ENCODE measurements around the gene NDUFC2. TPM values are rescaled to one million over a fixed set of nuclear protein-coding genes. Genes with fewer than 3 reads are reported as not detected.

NDUFC2 gene
- 10 to 100 TPM; 62.6 to 68.5 TPM for total RNA-seq
- polyA plus RNA-seq (2013, experiment 1 of 2) = 90.6 TPM
- 70.2 TPM for polyA plus RNA-seq (2013, experiment 2 of 2)
- 5.4 to 23.2 (median 11.9) reads per million in 172 experiments for total RNA-seq

DNA sequence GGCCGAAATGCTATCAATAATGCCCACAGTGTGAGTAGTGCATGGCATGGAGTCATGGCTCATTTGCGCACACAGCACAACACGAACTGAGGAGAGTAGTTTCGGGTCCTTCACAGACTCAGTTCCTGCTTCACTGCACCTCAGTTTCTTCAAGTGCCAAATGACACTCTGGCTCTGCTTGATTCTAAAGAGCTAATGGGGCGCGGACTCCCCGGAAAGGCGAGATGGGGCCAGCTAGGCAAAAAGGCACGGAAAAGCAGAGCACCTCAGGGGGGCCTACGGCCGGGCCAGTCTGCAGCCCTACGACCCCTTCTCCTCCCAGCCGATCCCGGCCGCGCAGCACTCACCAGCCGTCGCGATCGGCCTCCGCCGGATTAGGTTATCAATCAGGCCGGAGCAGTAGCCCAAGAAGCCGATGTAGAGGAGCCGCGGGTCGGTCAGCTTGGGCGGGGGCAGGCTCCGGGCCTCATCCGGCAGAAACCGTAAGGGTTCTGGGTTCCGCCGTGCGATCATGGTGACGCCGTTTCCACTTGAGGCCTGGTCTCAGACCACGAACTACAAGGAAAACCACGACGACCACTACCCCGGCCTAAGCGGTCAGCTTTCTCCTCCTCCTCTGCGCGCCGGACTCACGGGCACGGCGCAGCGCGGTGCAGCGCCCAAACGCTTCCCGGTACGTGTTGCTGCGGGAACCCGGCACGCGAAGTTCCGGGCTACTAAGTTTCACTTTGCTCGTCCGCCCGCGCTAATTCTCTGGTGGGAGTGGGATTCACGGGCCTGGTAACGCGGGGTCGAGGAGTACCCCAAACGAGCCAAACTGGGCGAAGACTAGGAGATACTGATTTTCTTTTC lies at the start of gene NDUFC2:
Gene NDUFC2 (minus strand): TSS at position 631 of the 852 bp plus-strand sequence. CDS start 118 bp downstream, at position 513.
- POLR2A ChIA-PET = interaction anchor here (0.5 to 2.6 kb wide), 9 partner anchors 10 to 273 kb away, joined by 3 to 27 read pairs (median 4); partner anchors contain the start of genes ALG8, INTS4, KCTD21 and RSF1
- intact Hi-C loops (cut with DNase I, micrococcal nuclease) = loop anchor here (1.0 to 5.0 kb wide), 5 partner anchors 57 to 493 kb away; partner anchors contain the start of gene NARS2 (in 1 of the 2)
- H3K4me1 Mint-ChIP-seq (ENCODE audit: low read depth) = peaks cover 60% of the 10 kb centered on the region
- peak; percentile 79 for ATAC-seq (ENCODE audit: poor library complexity)
- Histone ChIP-seq H3K36me3 (ENCODE audit: insufficient read depth, low read length) (no peaks in the 10 kb centered on the region), H3K9me3 (ENCODE audit: control insufficient read depth in 1 of 2, insufficient read depth in 1 of 2, low read length in 2 of 2) (no peaks in the 10 kb centered on the region), H3K27me3 (ENCODE audit: control insufficient read depth in 1 of 2, insufficient read depth in 2 of 2, low read length in 2 of 2) (no peaks in the 10 kb centered on the region), H3K27ac (ENCODE audit: low read depth in 1 of 2, low read length in 2 of 2) (peak within 1 kb of the TSS; percentile 57 to 65), H3K4me3 (ENCODE audit: low read length) (peak within 1 kb of the TSS; percentile 88), H3K4me1 (ENCODE audit: insufficient read depth, low read length) (peaks cover 41% of the 10 kb centered on the region)
- DNase-seq = peak; percentile 45 to 82 (median 58)
- no peaks in the 10 kb centered on the region for H3K9me3 Mint-ChIP-seq
- H3K27ac Mint-ChIP-seq = peak within 1 kb of the TSS; percentile 93
- CTCF ChIA-PET = interaction anchor here (1.0 kb wide), 1 partner anchor 85 kb away, joined by 4 read pairs; the partner anchor contains the start of gene INTS4
- peaks cover 28% of the 10 kb centered on the region for H3K36me3 Mint-ChIP-seq (ENCODE audit: low read depth)
- H3K27me3 Mint-ChIP-seq = no peaks in the 10 kb centered on the region
- peak within 1 kb of the TSS; percentile 96 for H3K4me3 Mint-ChIP-seq
- TF ChIP-seq CTCF (IDR thresholded peaks at IDR 0.05) = no peak

GRCh38 chr11:78127403-78127802 lies 47.7 kb upstream of the NDUFC2 start:
- Mint-ChIP-seq H3K27me3 (no peaks in the 10 kb centered on the region), H3K27ac (no peak overlapping the region), H3K9me3 (no peaks in the 10 kb centered on the region), H3K4me1 (ENCODE audit: low read depth) (peaks cover 14% of the 10 kb centered on the region), H3K4me3 (no peak overlapping the region), H3K36me3 (ENCODE audit: low read depth) (peaks cover 17% of the 10 kb centered on the region)
- peaks cover 9% of the 10 kb centered on the region for H3K36me3 ChIP-seq (ENCODE audit: insufficient read depth, low read length)
- CTCF ChIA-PET = no interaction called here
- no peaks in the 10 kb centered on the region for H3K9me3 ChIP-seq (ENCODE audit: control insufficient read depth in 1 of 2, insufficient read depth in 1 of 2, low read length in 2 of 2)
- no peak for TF ChIP-seq CTCF (IDR thresholded peaks at IDR 0.05)
- POLR2A ChIA-PET = no interaction called here
- no peaks in the 10 kb centered on the region for H3K4me1 ChIP-seq (ENCODE audit: insufficient read depth, low read length)
- DNase-seq = no peak
- no peak for ATAC-seq (ENCODE audit: poor library complexity)
- no peak overlapping the region for H3K4me3 ChIP-seq (ENCODE audit: low read length)
- intact Hi-C loops (cut with DNase I, micrococcal nuclease) = no loop called here
- no peaks in the 10 kb centered on the region for H3K27me3 ChIP-seq (ENCODE audit: control insufficient read depth in 1 of 2, insufficient read depth in 2 of 2, low read length in 2 of 2)
- H3K27ac ChIP-seq (ENCODE audit: low read depth in 1 of 2, low read length in 2 of 2) = no peak overlapping the region

GRCh38 chr11:78112582-78113275 lies 33.1 kb upstream of the NDUFC2 start:
- Mint-ChIP-seq H3K9me3 (no peaks in the 10 kb centered on the region), H3K27ac (no peak overlapping the region), H3K36me3 (ENCODE audit: low read depth) (peaks cover 67% of the 10 kb centered on the region), H3K4me3 (no peak overlapping the region), H3K4me1 (ENCODE audit: low read depth) (no peaks in the 10 kb centered on the region), H3K27me3 (no peaks in the 10 kb centered on the region)
- no peaks in the 10 kb centered on the region for H3K9me3 ChIP-seq (ENCODE audit: control insufficient read depth in 1 of 2, insufficient read depth in 1 of 2, low read length in 2 of 2)
- POLR2A ChIA-PET = interaction anchor here (0.6 kb wide), 1 partner anchor 42 kb away, joined by 3 read pairs; no protein-coding TSS in a partner anchor
- H3K36me3 ChIP-seq (ENCODE audit: insufficient read depth, low read length) = peaks cover 35% of the 10 kb centered on the region
- ATAC-seq (ENCODE audit: poor library complexity) (no peak), DNase-seq (no peak)
- CTCF ChIA-PET = no interaction called here
- no peak overlapping the region for H3K27ac ChIP-seq (ENCODE audit: low read depth in 1 of 2, low read length in 2 of 2)
- no peak overlapping the region for H3K4me3 ChIP-seq (ENCODE audit: low read length)
- H3K27me3 ChIP-seq (ENCODE audit: control insufficient read depth in 1 of 2, insufficient read depth in 2 of 2, low read length in 2 of 2) = no peaks in the 10 kb centered on the region
- intact Hi-C loops (cut with DNase I, micrococcal nuclease) = no loop called here
- no peaks in the 10 kb centered on the region for H3K4me1 ChIP-seq (ENCODE audit: insufficient read depth, low read length)
- TF ChIP-seq CTCF (IDR thresholded peaks at IDR 0.05) = no peak
